Stimulated activated naive CD8-positive, alpha-beta T cell treated with anti-CD3 and anti-CD28 coated beads, Interleukin-15, amount 100 ng/mL, for 72 hours (primary cell): ENCODE data around the gene FBXW5.
A peak's percentile ranks its signal among the peaks of the same experiment; 100 is the strongest.

Experiments used
- ATAC-seq: fragments of 150-1000 bp; cut with Tn5 transposase; 2 replicates; pipeline ENCODE4 v1.10.0; 2021; ENCODE audit warnings: mild to moderate bottlenecking, moderate library complexity
- DNase-seq, 2 donors: peaks; one replicate each; pipeline ENCODE4 v3.0.0; 2021 to 2022
- H3K27ac Mint-ChIP-seq, 2 donors: one replicate each; pipeline ENCODE4 v1.8.0; 2022; ENCODE audit warnings: mild to moderate bottlenecking in 2 of 2, mixed read lengths in 2 of 2, moderate library complexity in 2 of 2
- H3K27me3 Mint-ChIP-seq: one replicate; pipeline ENCODE4 v1.8.0; 2022; ENCODE audit warnings: mixed read lengths
- H3K4me1 Mint-ChIP-seq: one replicate; pipeline ENCODE4 v1.8.0; 2022; ENCODE audit warnings: mild to moderate bottlenecking, mixed read lengths
- H3K4me3 Mint-ChIP-seq, 2 donors: one replicate each; pipeline ENCODE4 v1.8.0; 2022; ENCODE audit warnings: mild to moderate bottlenecking in 2 of 2, mixed read lengths in 2 of 2, moderate library complexity in 1 of 2
- H3K9me3 Mint-ChIP-seq, 2 donors: one replicate each; pipeline ENCODE4 v1.8.0; 2022; ENCODE audit warnings: mixed read lengths in 2 of 2

Gene FBXW5

GRCh38 chr9:136969774-136970173 lies 25.2 kb upstream of the FBXW5 start:
- peaks cover 32% of the 10 kb centered on the region for H3K4me1 Mint-ChIP-seq
- no peak overlapping the region for H3K27ac Mint-ChIP-seq
- no peak overlapping the region for H3K4me3 Mint-ChIP-seq
- no peaks in the 10 kb centered on the region for H3K27me3 Mint-ChIP-seq
- H3K9me3 Mint-ChIP-seq: no peaks in the 10 kb centered on the region
- DNase-seq: no peak
- no peak for ATAC-seq

- Mint-ChIP-seq H3K4me1 (peaks cover 35% of the 10 kb centered on the region), H3K27ac (no peak overlapping the region), H3K4me3 (no peak overlapping the region), H3K9me3 (no peaks in the 10 kb centered on the region), H3K27me3 (no peaks in the 10 kb centered on the region)
- ATAC-seq: no peak
- no peak for DNase-seq
Measured at GRCh38 chr9:136969150-136969549, 24.6 kb upstream of the FBXW5 start.

GRCh38 chr9:136968333-136969127 lies 24.0 kb upstream of the FBXW5 start:
- DNase-seq (no peak), ATAC-seq (no peak)
- Mint-ChIP-seq H3K9me3 (no peaks in the 10 kb centered on the region), H3K4me1 (peaks cover 32% of the 10 kb centered on the region), H3K4me3 (no peak overlapping the region), H3K27me3 (no peaks in the 10 kb centered on the region), H3K27ac (no peak overlapping the region)

- DNase-seq: no peak
- peak; percentile 73 for ATAC-seq
- Mint-ChIP-seq H3K27me3 (no peaks in the 10 kb centered on the region), H3K9me3 (no peaks in the 10 kb centered on the region), H3K27ac (peak overlapping the region in 1 of 2 donors; percentile 86), H3K4me1 (peaks cover 51% of the 10 kb centered on the region), H3K4me3 (peak overlapping the region; percentile 72 to 78)
Measured at GRCh38 chr9:136965771-136966484, 21.4 kb upstream of the FBXW5 start.

GRCh38 chr9:136964833-136965422 lies 20.4 kb upstream of the FBXW5 start:
- H3K4me1 Mint-ChIP-seq: peaks cover 54% of the 10 kb centered on the region
- no peak overlapping the region for H3K27ac Mint-ChIP-seq
- no peaks in the 10 kb centered on the region for H3K27me3 Mint-ChIP-seq
- H3K4me3 Mint-ChIP-seq: no peak overlapping the region
- no peaks in the 10 kb centered on the region for H3K9me3 Mint-ChIP-seq
- DNase-seq (no peak), ATAC-seq (no peak)

- Mint-ChIP-seq H3K4me1 (peaks cover 59% of the 10 kb centered on the region), H3K4me3 (no peak overlapping the region), H3K9me3 (no peaks in the 10 kb centered on the region)
Measured at GRCh38 chr9:136964171-136964689, 19.7 kb upstream of the FBXW5 start.

GRCh38 chr9:136963751-136964150 lies 19.2 kb upstream of the FBXW5 start:
- no peak overlapping the region for H3K4me3 Mint-ChIP-seq

More at GRCh38 chr9:136964171-136964689, 19.7 kb upstream of the FBXW5 start:
- DNase-seq: no peak
- H3K27me3 Mint-ChIP-seq: no peaks in the 10 kb centered on the region
- H3K27ac Mint-ChIP-seq: no peak overlapping the region
- ATAC-seq: no peak

GRCh38 chr9:136963341-136963740 lies 18.8 kb upstream of the FBXW5 start:
- no peaks in the 10 kb centered on the region for H3K27me3 Mint-ChIP-seq
- no peak for DNase-seq
- no peak overlapping the region for H3K4me3 Mint-ChIP-seq
- ATAC-seq: no peak
- H3K4me1 Mint-ChIP-seq: peaks cover 68% of the 10 kb centered on the region
- H3K9me3 Mint-ChIP-seq: no peaks in the 10 kb centered on the region
- peak overlapping the region in 1 of 2 donors; percentile 19 for H3K27ac Mint-ChIP-seq

More at GRCh38 chr9:136963751-136964150, 19.2 kb upstream of the FBXW5 start:
- Mint-ChIP-seq H3K27ac (no peak overlapping the region), H3K4me1 (peaks cover 64% of the 10 kb centered on the region), H3K27me3 (no peaks in the 10 kb centered on the region), H3K9me3 (no peaks in the 10 kb centered on the region)
- DNase-seq (no peak), ATAC-seq (peak; percentile 15)

GRCh38 chr9:136962701-136963248 lies 18.2 kb upstream of the FBXW5 start:
- no peak for DNase-seq
- Mint-ChIP-seq H3K27ac (no peak overlapping the region), H3K9me3 (no peaks in the 10 kb centered on the region), H3K4me1 (peaks cover 70% of the 10 kb centered on the region), H3K4me3 (no peak overlapping the region), H3K27me3 (no peaks in the 10 kb centered on the region)
- ATAC-seq: no peak

GRCh38 chr9:136962163-136962562 lies 17.6 kb upstream of the FBXW5 start:
- Mint-ChIP-seq H3K4me1 (peaks cover 70% of the 10 kb centered on the region), H3K27ac (no peak overlapping the region), H3K9me3 (no peaks in the 10 kb centered on the region), H3K27me3 (no peaks in the 10 kb centered on the region), H3K4me3 (no peak overlapping the region)
- ATAC-seq: no peak
- DNase-seq: no peak

- Mint-ChIP-seq H3K4me3 (no peak overlapping the region), H3K4me1 (peaks cover 69% of the 10 kb centered on the region), H3K9me3 (peaks cover 5 to 6% of the 10 kb centered on the region in 2 donors), H3K27me3 (no peaks in the 10 kb centered on the region), H3K27ac (no peak overlapping the region)
- DNase-seq: no peak
- no peak for ATAC-seq
Measured at GRCh38 chr9:136961279-136962065, 16.9 kb upstream of the FBXW5 start.

- no peak overlapping the region for H3K4me3 Mint-ChIP-seq
- no peaks in the 10 kb centered on the region for H3K27me3 Mint-ChIP-seq
- ATAC-seq (no peak), DNase-seq (no peak)
- H3K4me1 Mint-ChIP-seq: peaks cover 63% of the 10 kb centered on the region
- H3K27ac Mint-ChIP-seq: no peak overlapping the region
- peaks cover 9 to 12% of the 10 kb centered on the region in 2 donors for H3K9me3 Mint-ChIP-seq
Measured at GRCh38 chr9:136960938-136961275, 16.4 kb upstream of the FBXW5 start.

- Mint-ChIP-seq H3K4me3 (no peak overlapping the region), H3K9me3 (peaks cover 9 to 13% of the 10 kb centered on the region in 2 donors), H3K4me1 (peaks cover 58% of the 10 kb centered on the region), H3K27ac (peak overlapping the region; percentile 20 to 59), H3K27me3 (no peaks in the 10 kb centered on the region)
- no peak for ATAC-seq
- DNase-seq: no peak
Measured at GRCh38 chr9:136960212-136960937, 15.8 kb upstream of the FBXW5 start.
